Measurements from ENCODE around the gene ARMCX6. TPM values are rescaled to one million over a fixed set of nuclear protein-coding genes. Genes with fewer than 3 reads are reported as not detected.
A peak's percentile ranks its signal among the peaks of the same experiment; 100 is the strongest.
"Not testable (repeated sequence)": the region's sequence is repeated elsewhere in the genome, so short reads cannot be mapped to it uniquely, and the experiment has no call there.

Gene ARMCX6
- polyA plus RNA-seq, 3 donors: 20.9 to 29.9 (median 21.1) TPM

- Histone ChIP-seq H3K4me1 (ENCODE audit: control insufficient read depth in 1 of 2, insufficient read depth in 2 of 2, low read length in 2 of 2) (peaks cover 9 to 15% of the 10 kb centered on the region in 2 donors), H2AFZ (ENCODE audit: insufficient read depth, low read depth, low read length, poor library complexity, severe bottlenecking) (no peak overlapping the region), H3K79me2 (ENCODE audit: insufficient read depth, low read length) (no peaks in the 10 kb centered on the region), H3K9me3 (replicated peaks in 1 of 2; ENCODE audit: control insufficient read depth in 1 of 2, insufficient read depth in 1 of 2, low read length in 2 of 2) (no peaks in the 10 kb centered on the region), H4K20me1 (ENCODE audit: insufficient read depth, low read length) (no peaks in the 10 kb centered on the region), H3K27me3 (ENCODE audit: control insufficient read depth in 2 of 2, insufficient read depth in 2 of 2, low read length in 2 of 2) (peaks cover 0 to 8% of the 10 kb centered on the region in 2 donors), H3K4me3 (replicated peaks in 1 of 3; ENCODE audit: low read depth in 2 of 3, low read length in 3 of 3) (no peak overlapping the region), H3K9ac (ENCODE audit: insufficient read depth, low read length, poor library complexity, severe bottlenecking) (no peak overlapping the region), H3K4me2 (replicated peaks; ENCODE audit: extremely low read depth, low read length, poor library complexity, severe bottlenecking) (no peak overlapping the region), H3K36me3 (replicated peaks in 1 of 2; ENCODE audit: control insufficient read depth in 1 of 2, insufficient read depth in 2 of 2, low read length in 2 of 2) (no peaks in the 10 kb centered on the region), H3K27ac (ENCODE audit: low read depth in 1 of 2, low read length in 2 of 2) (no peak overlapping the region)
- intact Hi-C loops (cut with micrococcal nuclease): no loop called here
- 97% methylated on average over 11 of the region's 13 CpGs for WGBS (ENCODE audit: insufficient coverage)
- DNase-seq: no peak
- peaks cover 12% of the 10 kb centered on the region for H3K4me1 Mint-ChIP-seq
- TF ChIP-seq CTCF (IDR thresholded peaks at IDR 0.05): no peak
- no peak overlapping the region for H3K27ac Mint-ChIP-seq
- H3K4me3 Mint-ChIP-seq: no peak overlapping the region
- H3K9me3 Mint-ChIP-seq: peaks cover 0 to 6% (median 1%) of the 10 kb centered on the region in 7 donors
- peaks cover 9 to 14% (median 10%) of the 10 kb centered on the region in 3 donors for H3K27me3 Mint-ChIP-seq (ENCODE audit: low read depth in 3 of 3)
- no peaks in the 10 kb centered on the region for H3K36me3 Mint-ChIP-seq
Observed at GRCh38 chrX:101656817-101657216, 39.0 kb upstream of the ARMCX6 start.

- no peaks in the 10 kb centered on the region for H4K20me1 ChIP-seq (ENCODE audit: insufficient read depth, low read length)
- H3K79me2 ChIP-seq (ENCODE audit: insufficient read depth, low read length): no peaks in the 10 kb centered on the region
- peaks cover 12% of the 10 kb centered on the region for H3K4me1 Mint-ChIP-seq
- WGBS (ENCODE audit: insufficient coverage): no CpG with 5 or more reads among the region's 3 CpGs
- peaks cover 0 to 6% (median 1%) of the 10 kb centered on the region in 7 donors for H3K9me3 Mint-ChIP-seq
- peak overlapping the region; percentile 59 for H3K4me2 ChIP-seq (replicated peaks; ENCODE audit: extremely low read depth, low read length, poor library complexity, severe bottlenecking)
- H3K4me1 ChIP-seq (ENCODE audit: control insufficient read depth in 1 of 2, insufficient read depth in 2 of 2, low read length in 2 of 2): peaks cover 9 to 15% of the 10 kb centered on the region in 2 donors
- peak overlapping the region; percentile 47 for H2AFZ ChIP-seq (ENCODE audit: insufficient read depth, low read depth, low read length, poor library complexity, severe bottlenecking)
- intact Hi-C loops (cut with micrococcal nuclease): no loop called here
- H3K4me3 ChIP-seq (replicated peaks in 1 of 3; ENCODE audit: low read depth in 2 of 3, low read length in 3 of 3): peak overlapping the region in 2 of 3 experiments; percentile 14 to 50
- peak; percentile 4 to 41 (median 12) for DNase-seq
- H3K27me3 Mint-ChIP-seq (ENCODE audit: low read depth in 3 of 3): peaks cover 7 to 8% (median 8%) of the 10 kb centered on the region in 3 donors
- H3K27ac ChIP-seq (ENCODE audit: low read depth in 1 of 2, low read length in 2 of 2): peak overlapping the region in 1 of 2 donors; percentile 63
- TF ChIP-seq CTCF (IDR thresholded peaks at IDR 0.05): no peak
- peak overlapping the region; percentile 53 to 69 for H3K4me3 Mint-ChIP-seq
- no peaks in the 10 kb centered on the region for H3K9me3 ChIP-seq (replicated peaks in 1 of 2; ENCODE audit: control insufficient read depth in 1 of 2, insufficient read depth in 1 of 2, low read length in 2 of 2)
- H3K27me3 ChIP-seq (ENCODE audit: control insufficient read depth in 2 of 2, insufficient read depth in 2 of 2, low read length in 2 of 2): peaks cover 0 to 8% of the 10 kb centered on the region in 2 donors
- H3K9ac ChIP-seq (ENCODE audit: insufficient read depth, low read length, poor library complexity, severe bottlenecking): no peak overlapping the region
- peak overlapping the region in 4 of 7 donors; percentile 20 to 81 (median 46) for H3K27ac Mint-ChIP-seq
- H3K36me3 Mint-ChIP-seq: no peaks in the 10 kb centered on the region
- no peaks in the 10 kb centered on the region for H3K36me3 ChIP-seq (replicated peaks in 1 of 2; ENCODE audit: control insufficient read depth in 1 of 2, insufficient read depth in 2 of 2, low read length in 2 of 2)
Observed at GRCh38 chrX:101655534-101655933, 37.7 kb upstream of the ARMCX6 start.

- H3K9ac ChIP-seq (ENCODE audit: insufficient read depth, low read length, poor library complexity, severe bottlenecking); H3K4me1 Mint-ChIP-seq; DNase-seq; H3K4me3 ChIP-seq (replicated peaks in 1 of 3; ENCODE audit: low read depth in 2 of 3, low read length in 3 of 3); H2AFZ ChIP-seq (ENCODE audit: insufficient read depth, low read depth, low read length, poor library complexity, severe bottlenecking); H3K27me3 ChIP-seq (ENCODE audit: control insufficient read depth in 2 of 2, insufficient read depth in 2 of 2, low read length in 2 of 2); H3K27ac Mint-ChIP-seq; H3K9me3 Mint-ChIP-seq; H3K4me3 Mint-ChIP-seq; intact Hi-C loops (cut with micrococcal nuclease); H3K9me3 ChIP-seq (replicated peaks in 1 of 2; ENCODE audit: control insufficient read depth in 1 of 2, insufficient read depth in 1 of 2, low read length in 2 of 2); H3K27ac ChIP-seq (ENCODE audit: low read depth in 1 of 2, low read length in 2 of 2); H3K4me2 ChIP-seq (replicated peaks; ENCODE audit: extremely low read depth, low read length, poor library complexity, severe bottlenecking); H3K79me2 ChIP-seq (ENCODE audit: insufficient read depth, low read length); H3K4me1 ChIP-seq (ENCODE audit: control insufficient read depth in 1 of 2, insufficient read depth in 2 of 2, low read length in 2 of 2); H3K36me3 ChIP-seq (replicated peaks in 1 of 2; ENCODE audit: control insufficient read depth in 1 of 2, insufficient read depth in 2 of 2, low read length in 2 of 2); H3K36me3 Mint-ChIP-seq; H3K27me3 Mint-ChIP-seq (ENCODE audit: low read depth in 3 of 3); H4K20me1 ChIP-seq (ENCODE audit: insufficient read depth, low read length): not testable (repeated sequence)
Observed at GRCh38 chrX:101647716-101648115, 29.9 kb upstream of the ARMCX6 start.
